HepG2 (cell line): ENCODE data around the gene LEMD2. TPM values are rescaled to one million over a fixed set of nuclear protein-coding genes. Genes with fewer than 3 reads are reported as not detected.
A peak's percentile ranks its signal among the peaks of the same experiment; 100 is the strongest.

Experiments
- ATAC-seq: fragments of 200-7000 bp; cut with Tn5 transposase; 3 replicates; pipeline ENCODE4 v1.9.1; 2020; ENCODE audit warnings: mild to moderate bottlenecking, moderate library complexity
- BruUV-seq: library from RNA; stranded (reverse); fragments of 400-500 nt; replicated peaks from 2 replicates; lab custom pipeline; 2021; lab: Mats Ljungman, UMichigan
- CTCF ChIA-PET: fragments of 300-600 bp; formaldehyde crosslinking; extraction: SDS; loops from one replicate; lab custom pipeline; 2021; ENCODE audit warnings: low total read pairs, inconsistent platforms, low intra/inter-chr PET ratio; lab: Yijun Ruan, JAX
- POLR2A ChIA-PET: fragments of 350-600 bp; sonication (Branson Sonifier 250); formaldehyde crosslinking; loops from one replicate; lab custom pipeline; 2020; ENCODE audit warnings: antibody characterized with exemption, inconsistent platforms; lab: Yijun Ruan, JAX
- DNase-seq: peaks from one replicate; pipeline ENCODE4 v3.0.0-alpha.2; 2015; ENCODE audit warnings: low spot score
- FAIRE-seq: peaks from 3 replicates; lab custom pipeline; 2011; peaks lifted over from hg19 to GRCh38; lab: Jason Lieb, UNC
- H2AFZ ChIP-seq: one replicate; pipeline ENCODE4 v1.6.1; 2011; ENCODE audit warnings: low read length, inconsistent platforms
- H3K27ac ChIP-seq: fragments of 300-600 bp; 3 replicates; pipeline ENCODE4 v1.8.0; 2011; ENCODE audit warnings: mixed run types, mild to moderate bottlenecking, mixed read lengths, low read length, inconsistent platforms; ENCODE audit not compliant: insufficient read depth; ENCODE audit errors: extremely low read length
- H3K27me3 ChIP-seq, 2 experiments: fragments of 200-600 bp in 1 of 2; 2 replicates in 1 of 2; 3 replicates in 1 of 2; pipeline versions ENCODE4 v1.6.0 to v1.8.0; 2011; ENCODE audit warnings: low read length in 2 of 2, mild to moderate bottlenecking in 2 of 2, moderate library complexity in 2 of 2, inconsistent platforms in 1 of 2; ENCODE audit not compliant: insufficient read depth in 2 of 2, control insufficient read depth in 1 of 2
- H3K36me3 ChIP-seq, 2 experiments: fragments of 200-600 bp in 1 of 2; replicated peaks in 1 of 2; 2 replicates in 1 of 2; 3 replicates in 1 of 2; pipeline versions ENCODE4 v1.5.1 to v1.8.0; 2011; ENCODE audit warnings: low read length in 2 of 2, inconsistent platforms in 1 of 2; ENCODE audit not compliant: insufficient read depth in 2 of 2, control insufficient read depth in 1 of 2
- H3K4me1 ChIP-seq: 2 replicates; pipeline ENCODE4 v1.5.1; 2012; ENCODE audit warnings: low read length, inconsistent platforms; ENCODE audit not compliant: insufficient read depth
- H3K4me2 ChIP-seq: 2 replicates; pipeline ENCODE4 v1.6.0; 2011; ENCODE audit warnings: low read depth, low read length, inconsistent platforms
- H3K4me3 ChIP-seq, 3 experiments: fragments of 200-600 bp in 1 of 3; sonication (generic), shearing (Covaris generic) in 1 of 3; replicated peaks in 1 of 3; 2 replicates each; pipeline ENCODE4 v1.5.1; 2011 to 2016; ENCODE audit warnings: low read length in 3 of 3, inconsistent platforms in 2 of 3, low read depth in 2 of 3, mild to moderate bottlenecking in 2 of 3, control low read depth in 1 of 3, mixed read lengths in 1 of 3; ENCODE audit not compliant: insufficient read depth in 1 of 3
- H3K79me2 ChIP-seq: one replicate; pipeline ENCODE4 v1.6.1; 2011; ENCODE audit warnings: low read length, inconsistent platforms; ENCODE audit not compliant: insufficient read depth
- H3K9ac ChIP-seq: 2 replicates; pipeline ENCODE4 v1.6.0; 2011; ENCODE audit warnings: mild to moderate bottlenecking, low read depth, low read length, inconsistent platforms; ENCODE audit not compliant: insufficient read depth
- H3K9me3 ChIP-seq: 2 replicates; pipeline ENCODE4 v1.5.1; 2012; ENCODE audit warnings: mild to moderate bottlenecking, low read length
- H4K20me1 ChIP-seq: 2 replicates; pipeline ENCODE4 v1.6.0; 2011; ENCODE audit warnings: inconsistent platforms, mild to moderate bottlenecking, low read length, moderate library complexity; ENCODE audit not compliant: insufficient read depth
- ADNP ChIP-seq: sonication (generic); formaldehyde crosslinking; IDR thresholded peaks from 2 replicates; pipeline ENCODE4 v1.4.0; 2020; ENCODE audit warnings: missing genetic modification reagents
- CBX1 ChIP-seq: IDR thresholded peaks from one replicate; pipeline ENCODE4 v1.6.1; 2016; ENCODE audit warnings: antibody characterized with exemption, low read depth
- DPF2 ChIP-seq: sonication (generic); formaldehyde crosslinking; IDR thresholded peaks from 2 replicates; pipeline ENCODE4 v1.4.0; 2020; ENCODE audit warnings: mild to moderate bottlenecking, low read depth, missing genetic modification reagents, borderline replicate concordance
- FOXP1 ChIP-seq, 2 experiments: fragments of 450-650 bp in 1 of 2; IDR thresholded peaks; 2 replicates each; pipeline ENCODE4 v1.6.1; 2017 to 2018; ENCODE audit warnings: antibody characterized with exemption in 1 of 2
- GATAD2A ChIP-seq: IDR thresholded peaks from 2 replicates; pipeline ENCODE4 v1.6.1; 2016
- MIER3 ChIP-seq: IDR thresholded peaks from 2 replicates; pipeline ENCODE4 v1.6.1; 2016; ENCODE audit warnings: missing compliant biosample characterization, borderline replicate concordance
- NR1H2 ChIP-seq: sonication (generic); formaldehyde crosslinking; IDR thresholded peaks from 2 replicates; pipeline ENCODE4 v1.8.1; 2022; ENCODE audit warnings: low read depth, missing genetic modification reagents, borderline replicate concordance
- NRL ChIP-seq: sonication (generic); formaldehyde crosslinking; IDR thresholded peaks from 2 replicates; pipeline ENCODE4 v1.5.0; 2020; ENCODE audit warnings: missing genetic modification reagents, mild to moderate bottlenecking, moderate library complexity, borderline replicate concordance
- ZKSCAN8 ChIP-seq: IDR thresholded peaks from 2 replicates; pipeline ENCODE4 v1.6.1; 2016; ENCODE audit warnings: borderline replicate concordance, missing genetic modification reagents, missing compliant biosample characterization
- WGBS: methylation state at CpG from one replicate; pipeline ENCODE4 v1.1.6; 2017; ENCODE audit warnings: low lambda C conversion rate; 5-methylcytosine and 5-hydroxymethylcytosine counted together
- in situ Hi-C: cut with HindIII; loops from 2 replicates; pipeline ENCODE4 v1.10.0; 2017; ENCODE audit warnings: low pct_unique_long_range_greater_than_20kb; ENCODE audit not compliant: extremely low pct_ligation_motif_present
- intact Hi-C: fragments of 100-400 bp; cut with micrococcal nuclease; formaldehyde crosslinking; loops from one replicate; pipeline ENCODE4 v1.10.0; 2022; ENCODE audit not compliant: unreplicated experiment
- polyA plus RNA-seq, 8 experiments: library from polyadenylated mRNA; depleted of rRNA in 3 of 8; stranded (reverse) in 7 of 8; unstranded in 1 of 8; fragments of >200 nt; fragmentation: Illumina TruSeq in 4 of 8; extraction: Trizol in 4 of 8; gene quantifications; 2 replicates each; pipeline versions ENCODE4 v1.2.1 to v1.2.3, GENCODE V29; 2011 to 2016; ENCODE audit warnings: low read depth in 4 of 8, missing spikeins in 1 of 8, mixed read lengths in 1 of 8; ENCODE audit not compliant: insufficient read depth in 1 of 8
- total RNA-seq, 5 experiments: library from RNA; depleted of rRNA; stranded (reverse); fragments of >200 nt; fragmentation: Illumina TruSeq; extraction: Trizol; gene quantifications; 2 replicates each; pipeline ENCODE4 v1.2.3, GENCODE V29; 2016; ENCODE audit warnings: low read depth in 1 of 5
- TF ChIP-seq, protein P1 (sequence below): sonication (generic); formaldehyde crosslinking; IDR thresholded peaks from 2 replicates; pipeline ENCODE4 v1.4.0; 2020; ENCODE audit warnings: mild to moderate bottlenecking, missing genetic modification reagents
- TF ChIP-seq, protein P2 (sequence below): sonication (generic); formaldehyde crosslinking; IDR thresholded peaks from 2 replicates; pipeline ENCODE4 v1.4.0; 2020; ENCODE audit warnings: missing genetic modification reagents
- TF ChIP-seq, protein P3 (sequence below): sonication (generic); formaldehyde crosslinking; IDR thresholded peaks from 2 replicates; pipeline ENCODE4 v1.5.1; 2020; ENCODE audit warnings: missing genetic modification reagents, mild to moderate bottlenecking, borderline replicate concordance

LEMD2 gene
- total and polyA plus RNA-seq, 2 of the 13 experiments (the other 11 are each of a cell fraction or from before 2014, with no cell fraction given): 45.2 to 62.9 TPM

DNA sequence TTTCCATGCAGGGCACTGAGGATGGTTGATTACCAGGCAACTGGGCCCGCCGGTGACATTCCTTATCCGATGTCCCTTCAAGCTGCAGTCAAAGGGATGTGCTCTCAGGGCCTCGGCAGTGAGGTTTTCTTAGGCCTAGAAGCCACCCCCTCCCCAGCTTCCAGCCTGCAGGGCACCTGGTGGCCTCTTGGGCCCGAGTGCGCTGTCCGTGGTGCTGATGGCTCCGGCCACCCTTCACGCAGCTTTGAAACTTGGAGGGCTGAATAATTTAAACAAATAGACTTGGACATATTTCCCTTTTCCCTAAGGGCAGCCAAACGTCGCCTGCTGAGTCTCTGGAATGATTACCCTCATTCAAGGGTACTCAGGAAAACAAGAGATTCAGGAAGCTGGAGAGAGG is 23.7 kb upstream of the LEMD2 start:
- no peak overlapping the region for H3K4me2 ChIP-seq
- no peaks in the 10 kb centered on the region for H3K79me2 ChIP-seq
- no peaks in the 10 kb centered on the region for H3K9me3 ChIP-seq
- ATAC-seq (peak; percentile 88), FAIRE-seq (no peak), DNase-seq (peak; percentile 48)
- H3K9ac ChIP-seq: no peak overlapping the region
- H3K27me3 ChIP-seq: peaks cover 9 to 47% of the 10 kb centered on the region in 2 experiments; a peak in 4 of 5 replicates
- in situ Hi-C loops: no loop called here
- no TSS peak for BruUV-seq
- H3K4me1 ChIP-seq: no peaks in the 10 kb centered on the region
- peaks cover 6% of the 10 kb centered on the region; the same call in 1 of the 2 replicates for H4K20me1 ChIP-seq
- CTCF ChIA-PET: no interaction called here
- intact Hi-C loops: no loop called here
- no peak overlapping the region for H2AFZ ChIP-seq
- POLR2A ChIA-PET: interaction anchor here (0.7 kb wide), 1 partner anchor 25 kb away, joined by 3 read pairs; no protein-coding TSS in a partner anchor
- H3K36me3 ChIP-seq: no peaks in the 10 kb centered on the region
- no peak overlapping the region for H3K27ac ChIP-seq
- WGBS: 9% methylated on average over 10 of the region's 11 CpGs
- H3K4me3 ChIP-seq: no peak overlapping the region
- TF ChIP-seq GATAD2A (peak; percentile 64), ADNP (CRISPR knock-in tag) (no peak), DPF2 (no peak), NR1H2 (peak; percentile 70; the same call in 1 of the 2 replicates), CBX1 (no peak), NRL (no peak), MIER3 (CRISPR knock-in tag) (peak; percentile 58; the same call in 1 of the 2 replicates), ZKSCAN8 (CRISPR knock-in tag) (no peak), FOXP1 (IDR thresholded peaks at IDR 0.05) (no peak), FOXP1 (CRISPR knock-in tag; IDR thresholded peaks at IDR 0.05) (no peak)
- TF ChIP-seq, protein P1, sequence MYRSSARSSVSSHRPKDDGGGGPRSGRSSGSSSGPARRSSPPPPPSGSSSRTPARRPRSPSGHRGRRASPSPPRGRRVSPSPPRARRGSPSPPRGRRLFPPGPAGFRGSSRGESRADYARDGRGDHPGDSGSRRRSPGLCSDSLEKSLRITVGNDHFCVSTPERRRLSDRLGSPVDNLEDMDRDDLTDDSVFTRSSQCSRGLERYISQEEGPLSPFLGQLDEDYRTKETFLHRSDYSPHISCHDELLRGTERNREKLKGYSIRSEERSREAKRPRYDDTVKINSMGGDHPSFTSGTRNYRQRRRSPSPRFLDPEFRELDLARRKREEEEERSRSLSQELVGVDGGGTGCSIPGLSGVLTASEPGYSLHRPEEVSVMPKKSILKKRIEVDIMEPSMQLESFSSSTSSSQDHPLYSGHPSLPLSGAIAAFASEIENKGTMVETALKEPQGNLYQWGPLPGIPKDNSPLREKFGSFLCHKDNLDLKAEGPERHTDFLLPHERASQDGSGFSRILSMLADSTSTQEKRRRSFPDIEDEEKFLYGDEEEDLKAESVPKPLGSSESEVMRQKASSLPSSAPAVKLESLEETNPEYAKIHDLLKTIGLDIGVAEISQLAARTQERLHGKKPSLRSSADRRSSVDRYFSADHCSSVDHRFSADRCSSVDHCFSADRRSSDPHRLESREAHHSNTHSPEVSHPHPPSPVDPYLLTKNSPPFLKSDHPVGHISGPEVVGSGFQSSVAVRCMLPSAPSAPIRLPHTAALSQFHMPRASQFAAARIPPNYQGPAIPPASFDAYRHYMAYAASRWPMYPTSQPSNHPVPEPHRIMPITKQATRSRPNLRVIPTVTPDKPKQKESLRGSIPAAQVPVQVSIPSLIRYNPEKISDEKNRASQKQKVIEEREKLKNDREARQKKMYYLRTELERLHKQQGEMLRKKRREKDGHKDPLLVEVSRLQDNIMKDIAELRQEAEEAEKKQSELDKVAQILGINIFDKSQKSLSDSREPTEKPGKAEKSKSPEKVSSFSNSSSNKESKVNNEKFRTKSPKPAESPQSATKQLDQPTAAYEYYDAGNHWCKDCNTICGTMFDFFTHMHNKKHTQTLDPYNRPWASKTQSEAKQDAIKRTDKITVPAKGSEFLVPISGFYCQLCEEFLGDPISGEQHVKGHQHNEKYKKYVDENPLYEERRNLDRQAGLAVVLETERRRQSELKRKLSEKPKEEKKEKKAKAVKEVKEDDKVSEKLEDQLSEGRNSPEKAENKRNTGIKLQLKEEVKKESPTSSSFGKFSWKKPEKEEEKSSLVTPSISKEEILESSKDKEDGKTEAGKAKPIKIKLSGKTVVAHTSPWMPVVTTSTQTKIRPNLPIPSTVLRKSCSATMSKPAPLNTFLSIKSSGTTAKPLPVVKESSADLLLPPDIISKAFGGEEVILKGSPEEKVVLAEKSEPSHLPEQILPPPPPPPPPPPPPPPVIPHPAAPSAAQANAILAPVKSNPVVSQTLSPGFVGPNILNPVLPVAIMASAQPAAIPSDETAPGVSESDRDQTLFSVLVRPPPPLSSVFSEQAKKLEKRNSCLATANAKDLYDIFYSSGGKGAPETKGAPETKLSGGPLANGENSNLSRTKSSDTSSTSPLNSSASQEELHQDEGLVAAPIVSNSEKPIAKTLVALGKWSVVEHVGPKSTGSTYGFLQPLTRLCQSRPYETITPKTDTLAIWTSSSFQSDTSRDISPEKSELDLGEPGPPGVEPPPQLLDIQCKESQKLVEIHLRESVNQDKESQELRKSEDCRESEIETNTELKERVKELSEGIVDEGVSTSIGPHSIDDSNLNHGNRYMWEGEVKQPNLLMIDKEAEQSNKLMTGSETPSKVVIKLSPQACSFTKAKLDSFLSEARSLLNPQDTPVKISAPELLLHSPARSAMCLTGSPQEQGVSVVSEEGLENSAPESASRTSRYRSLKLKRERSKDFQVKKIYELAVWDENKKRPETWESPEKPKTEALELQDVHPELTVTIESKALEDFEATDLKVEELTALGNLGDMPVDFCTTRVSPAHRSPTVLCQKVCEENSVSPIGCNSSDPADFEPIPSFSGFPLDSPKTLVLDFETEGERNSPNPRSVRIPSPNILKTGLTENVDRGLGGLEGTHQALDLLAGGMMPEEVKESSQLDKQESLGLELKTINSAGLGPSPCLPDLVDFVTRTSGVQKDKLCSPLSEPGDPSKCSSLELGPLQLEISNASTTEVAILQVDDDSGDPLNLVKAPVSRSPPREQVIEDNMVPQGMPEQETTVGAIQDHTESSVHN (CRISPR knock-in tag): no peak
- TF ChIP-seq, protein P2, sequence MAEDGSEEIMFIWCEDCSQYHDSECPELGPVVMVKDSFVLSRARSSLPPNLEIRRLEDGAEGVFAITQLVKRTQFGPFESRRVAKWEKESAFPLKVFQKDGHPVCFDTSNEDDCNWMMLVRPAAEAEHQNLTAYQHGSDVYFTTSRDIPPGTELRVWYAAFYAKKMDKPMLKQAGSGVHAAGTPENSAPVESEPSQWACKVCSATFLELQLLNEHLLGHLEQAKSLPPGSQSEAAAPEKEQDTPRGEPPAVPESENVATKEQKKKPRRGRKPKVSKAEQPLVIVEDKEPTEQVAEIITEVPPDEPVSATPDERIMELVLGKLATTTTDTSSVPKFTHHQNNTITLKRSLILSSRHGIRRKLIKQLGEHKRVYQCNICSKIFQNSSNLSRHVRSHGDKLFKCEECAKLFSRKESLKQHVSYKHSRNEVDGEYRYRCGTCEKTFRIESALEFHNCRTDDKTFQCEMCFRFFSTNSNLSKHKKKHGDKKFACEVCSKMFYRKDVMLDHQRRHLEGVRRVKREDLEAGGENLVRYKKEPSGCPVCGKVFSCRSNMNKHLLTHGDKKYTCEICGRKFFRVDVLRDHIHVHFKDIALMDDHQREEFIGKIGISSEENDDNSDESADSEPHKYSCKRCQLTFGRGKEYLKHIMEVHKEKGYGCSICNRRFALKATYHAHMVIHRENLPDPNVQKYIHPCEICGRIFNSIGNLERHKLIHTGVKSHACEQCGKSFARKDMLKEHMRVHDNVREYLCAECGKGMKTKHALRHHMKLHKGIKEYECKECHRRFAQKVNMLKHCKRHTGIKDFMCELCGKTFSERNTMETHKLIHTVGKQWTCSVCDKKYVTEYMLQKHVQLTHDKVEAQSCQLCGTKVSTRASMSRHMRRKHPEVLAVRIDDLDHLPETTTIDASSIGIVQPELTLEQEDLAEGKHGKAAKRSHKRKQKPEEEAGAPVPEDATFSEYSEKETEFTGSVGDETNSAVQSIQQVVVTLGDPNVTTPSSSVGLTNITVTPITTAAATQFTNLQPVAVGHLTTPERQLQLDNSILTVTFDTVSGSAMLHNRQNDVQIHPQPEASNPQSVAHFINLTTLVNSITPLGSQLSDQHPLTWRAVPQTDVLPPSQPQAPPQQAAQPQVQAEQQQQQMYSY (CRISPR knock-in tag): peak; percentile 57; the same call in 1 of the 2 replicates
- TF ChIP-seq, protein P3, sequence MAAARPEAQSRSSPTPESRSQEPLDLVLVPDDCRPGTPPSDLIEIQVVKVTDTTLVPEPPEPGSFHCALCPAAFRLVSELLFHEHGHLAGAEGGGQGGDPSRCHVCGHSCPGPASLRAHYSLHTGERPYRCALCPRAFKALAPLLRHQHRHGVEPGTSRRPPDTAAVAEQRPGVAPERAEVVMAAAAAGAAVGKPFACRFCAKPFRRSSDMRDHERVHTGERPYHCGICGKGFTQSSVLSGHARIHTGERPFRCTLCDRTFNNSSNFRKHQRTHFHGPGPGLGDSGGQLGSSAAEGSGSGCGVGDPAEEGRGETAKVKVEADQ (CRISPR knock-in tag): peak; percentile 75; the same call in 1 of the 2 replicates
